ENCODE measurements around the gene LMF1. TPM values are rescaled to one million over a fixed set of nuclear protein-coding genes. Genes with fewer than 3 reads are reported as not detected.

Gene LMF1
- total and polyA plus RNA-seq, 2 of the 8 experiments (the other 6 are each of a cell fraction or from before 2014, with no cell fraction given), result 3.5 to 9.1 TPM

DNA sequence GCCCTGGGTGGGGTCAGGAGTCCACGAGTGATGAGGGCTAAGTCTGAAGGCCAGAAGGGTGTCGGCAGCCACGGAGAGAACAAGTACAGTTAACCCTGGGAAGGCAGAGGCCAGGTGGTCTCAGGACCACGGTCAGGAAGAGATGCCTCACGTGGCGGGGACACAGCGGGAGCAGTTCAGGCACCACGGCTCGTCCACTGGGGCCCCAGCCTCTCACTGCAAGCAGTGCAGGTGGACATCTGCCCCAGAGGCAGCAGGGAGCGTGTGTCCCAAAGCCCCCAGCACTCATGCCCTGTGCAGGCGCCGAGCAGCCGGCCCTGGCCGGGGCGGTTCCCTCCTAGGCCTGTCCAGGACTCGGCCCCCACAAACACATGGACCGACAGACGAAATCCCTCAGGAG lies 4.7 kb downstream of the LMF1 start:
- H4K8ac ChIP-seq (ENCODE audit: extremely low read depth, insufficient read depth, low read length), result no peak overlapping the region
- peaks cover 1% of the 10 kb centered on the region; the same call in 1 of the 2 replicates for H3K23me2 ChIP-seq (ENCODE audit: low read depth, low read length)
- no peak overlapping the region for H3K56ac ChIP-seq (replicated peaks; ENCODE audit: insufficient read length, low read depth, low read length)
- H3K27ac ChIP-seq (ENCODE audit: low read depth, low read length), result no peak overlapping the region
- no peak overlapping the region for H2AK5ac ChIP-seq (ENCODE audit: low read depth, low read length)
- DNase-seq (ENCODE audit: low read depth in 1 of 2, low spot score in 2 of 2) (no peak), FAIRE-seq (no peak)
- H2BK5ac ChIP-seq (ENCODE audit: low read depth, low read length), result no peak overlapping the region
- H2BK20ac ChIP-seq (ENCODE audit: low read length), result no peak overlapping the region
- no peak overlapping the region for H2BK12ac ChIP-seq (ENCODE audit: low read depth, low read length)
- no peak overlapping the region for H3K14ac ChIP-seq (ENCODE audit: insufficient read length)
- no peak overlapping the region for H3K4me2 ChIP-seq (ENCODE audit: insufficient read depth in 1 of 2, low read depth in 2 of 2, low read length in 2 of 2)
- H3K4me3 ChIP-seq (ENCODE audit: extremely low read depth in 1 of 4, insufficient read depth in 2 of 4, low read depth in 3 of 4, low read length in 4 of 4), result no peak overlapping the region
- H3K23ac ChIP-seq (ENCODE audit: insufficient read length), result no peak overlapping the region
- H2BK120ac ChIP-seq (replicated peaks; ENCODE audit: low read depth, low read length), result no peak overlapping the region
- H3K9me3 ChIP-seq (ENCODE audit: insufficient read depth in 2 of 2, low read depth in 1 of 2, low read length in 1 of 2), result peaks cover 0 to 4% of the 10 kb centered on the region in 2 experiments; a peak in 1 of 4 replicates
- peaks cover 0 to 4% of the 10 kb centered on the region in 2 experiments for H4K20me1 ChIP-seq (replicated peaks in 1 of 2; ENCODE audit: control insufficient read depth in 1 of 2, insufficient read depth in 2 of 2, low read length in 2 of 2)
- H4K91ac ChIP-seq (replicated peaks; ENCODE audit: insufficient read length, low read length), result no peak overlapping the region
- no peak overlapping the region for H4K5ac ChIP-seq (ENCODE audit: insufficient read length, low read depth, low read length)
- H3K79me1 ChIP-seq (ENCODE audit: low read depth, low read length), result no peaks in the 10 kb centered on the region
- peaks cover 0 to 4% (median under 1%) of the 10 kb centered on the region in 4 experiments; a peak in 3 of 7 replicates for H3K4me1 ChIP-seq (replicated peaks in 1 of 4; ENCODE audit: control insufficient read depth in 3 of 4, insufficient read depth in 4 of 4, low read length in 3 of 4)
- no peaks in the 10 kb centered on the region for H3K79me2 ChIP-seq (ENCODE audit: control insufficient read depth in 1 of 2, insufficient read depth in 2 of 2, low read length in 2 of 2)
- 90% methylated on average over 18 of the region's 18 CpGs; no CpG with 5 or more reads in 1 of the 2 experiments for WGBS, 2 experiments (ENCODE audit: extremely low coverage in 1 of 2, insufficient coverage in 1 of 2, insufficient read length in 1 of 2, insufficient replicate concordance in 2 of 2, low coverage in 1 of 2, low lambda C conversion rate in 2 of 2, missing lambda C conversion rate in 1 of 2)
- H3K18ac ChIP-seq (ENCODE audit: extremely low read depth, low read length), result no peak overlapping the region
- H3K9ac ChIP-seq (replicated peaks in 1 of 4; ENCODE audit: extremely low read depth in 1 of 4, low read depth in 3 of 4, low read length in 3 of 4), result no peak overlapping the region
- no peak overlapping the region for H2AFZ ChIP-seq (ENCODE audit: low read length)
- ChIA-PET POLR2A (ENCODE audit: partially characterized antibody) (no interaction called here), CTCF (ENCODE audit: partially characterized antibody) (no interaction called here)
- peaks cover 0 to 11% (median 7%) of the 10 kb centered on the region in 4 experiments; a peak in 4 of 7 replicates for H3K27me3 ChIP-seq (replicated peaks in 1 of 4; ENCODE audit: control insufficient read depth in 3 of 4, extremely low read depth in 1 of 4, insufficient read depth in 3 of 4, low read length in 3 of 4)
- no peak overlapping the region for H2BK15ac ChIP-seq (ENCODE audit: low read length)
- H3K36me3 ChIP-seq (ENCODE audit: control insufficient read depth in 2 of 4, insufficient read depth in 4 of 4, low read length in 3 of 4), result no peaks in the 10 kb centered on the region
- H3K4ac ChIP-seq (replicated peaks; ENCODE audit: insufficient read length, low read depth, low read length), result no peak overlapping the region
- TF ChIP-seq SUZ12 (IDR thresholded peaks at IDR 0.05; ENCODE audit: low read length), result no peak

Data from H1 (cell line).